Epithelial cell of esophagus (primary cell): ENCODE data around the gene NELL2.

ENCODE experiments used
- DNase-seq: peaks from one replicate; pipeline ENCODE4 v3.0.0; 2010; ENCODE audit warnings: low read depth
- H3K4me3 ChIP-seq: 2 replicates; pipeline ENCODE4 v1.5.1; 2011; ENCODE audit warnings: mild to moderate bottlenecking, low read length, control low read depth
- CTCF ChIP-seq: IDR thresholded peaks from 2 replicates; pipeline ENCODE4 v1.5.1; 2011; ENCODE audit warnings: low read depth, mild to moderate bottlenecking, low read length, control low read depth, inconsistent platforms; ENCODE audit not compliant: insufficient read depth; ENCODE audit errors: missing control alignments

Gene NELL2

GRCh38 chr12:44542716-44543115 lies 333.4 kb downstream of the NELL2 start:
- TF ChIP-seq CTCF, result no peak
- no peak overlapping the region for H3K4me3 ChIP-seq
- DNase-seq, result no peak

- no peak for TF ChIP-seq CTCF
- no peak overlapping the region for H3K4me3 ChIP-seq
- no peak for DNase-seq
Measured at GRCh38 chr12:44537354-44537753, 338.8 kb downstream of the NELL2 start.

- no peak overlapping the region for H3K4me3 ChIP-seq
- no peak for DNase-seq
- no peak for TF ChIP-seq CTCF
Measured at GRCh38 chr12:44532940-44533339, 343.2 kb downstream of the NELL2 start.

GRCh38 chr12:44531320-44531971 lies 344.7 kb downstream of the NELL2 start:
- TF ChIP-seq CTCF, result no peak
- no peak for DNase-seq
- H3K4me3 ChIP-seq, result no peak overlapping the region

GRCh38 chr12:44526655-44527182 lies 349.4 kb downstream of the NELL2 start:
- no peak overlapping the region for H3K4me3 ChIP-seq
- peak; percentile 9 for TF ChIP-seq CTCF
- no peak for DNase-seq

- DNase-seq, result no peak
- TF ChIP-seq CTCF, result no peak
Measured at GRCh38 chr12:44525806-44526654, 350.1 kb downstream of the NELL2 start.

GRCh38 chr12:44523828-44524227 lies 352.3 kb downstream of the NELL2 start:
- H3K4me3 ChIP-seq, result no peak overlapping the region
- no peak for DNase-seq
- TF ChIP-seq CTCF, result no peak

More at GRCh38 chr12:44525806-44526654, 350.1 kb downstream of the NELL2 start:
- H3K4me3 ChIP-seq, result no peak overlapping the region
